Epithelial cell of proximal tubule (primary cell): ENCODE results near the gene SLC26A1. TPM values are rescaled to one million over a fixed set of nuclear protein-coding genes. Genes with fewer than 3 reads are reported as not detected.
"Not testable (repeated sequence)": the region's sequence is repeated elsewhere in the genome, so short reads cannot be mapped to it uniquely, and the experiment has no call there.

Source experiments
- DNase-seq: peaks from one replicate; pipeline ENCODE4 v3.0.0-alpha.2; 2011; ENCODE audit warnings: low read depth
- H3K4me3 ChIP-seq: 2 replicates; pipeline ENCODE4 v1.5.1; 2011; ENCODE audit warnings: low read depth, mild to moderate bottlenecking, low read length
- total RNA-seq: library from RNA; depleted of rRNA; stranded (reverse); fragments of >200 nt; gene quantifications from 2 replicates; pipeline ENCODE4 v1.2.3, GENCODE V29; 2015
- TF ChIP-seq, protein P1 (sequence below): conservative IDR thresholded peaks from 2 replicates; pipeline ENCODE4 v1.5.1; 2012; ENCODE audit warnings: low read depth, mild to moderate bottlenecking, low read length

SLC26A1 gene
- total RNA-seq, 1 donor from 2014 or later = 0.35 TPM

DNA sequence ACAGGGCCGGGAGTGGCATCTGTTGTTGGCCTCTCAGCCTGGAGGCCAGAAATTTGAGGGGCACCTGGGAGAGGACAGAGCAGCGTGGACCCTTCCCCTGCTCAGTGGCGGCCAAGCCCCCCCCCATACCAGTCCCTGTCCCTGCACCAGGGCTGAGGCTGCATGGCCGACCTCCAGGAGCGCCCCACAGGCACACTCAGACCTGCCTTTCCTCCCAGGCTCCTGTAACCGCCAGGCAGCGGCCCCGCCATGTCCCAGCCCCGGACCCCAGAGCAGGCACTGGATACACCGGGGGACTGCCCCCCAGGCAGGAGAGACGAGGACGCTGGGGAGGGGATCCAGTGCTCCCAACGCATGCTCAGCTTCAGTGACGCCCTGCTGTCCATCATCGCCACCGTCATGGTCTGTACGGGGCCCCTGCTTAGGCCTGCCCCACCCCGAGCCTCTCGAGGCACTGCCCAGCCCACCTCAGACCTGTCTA lies 45.7 kb downstream of the SLC26A1 start:
- TF ChIP-seq, protein P1, sequence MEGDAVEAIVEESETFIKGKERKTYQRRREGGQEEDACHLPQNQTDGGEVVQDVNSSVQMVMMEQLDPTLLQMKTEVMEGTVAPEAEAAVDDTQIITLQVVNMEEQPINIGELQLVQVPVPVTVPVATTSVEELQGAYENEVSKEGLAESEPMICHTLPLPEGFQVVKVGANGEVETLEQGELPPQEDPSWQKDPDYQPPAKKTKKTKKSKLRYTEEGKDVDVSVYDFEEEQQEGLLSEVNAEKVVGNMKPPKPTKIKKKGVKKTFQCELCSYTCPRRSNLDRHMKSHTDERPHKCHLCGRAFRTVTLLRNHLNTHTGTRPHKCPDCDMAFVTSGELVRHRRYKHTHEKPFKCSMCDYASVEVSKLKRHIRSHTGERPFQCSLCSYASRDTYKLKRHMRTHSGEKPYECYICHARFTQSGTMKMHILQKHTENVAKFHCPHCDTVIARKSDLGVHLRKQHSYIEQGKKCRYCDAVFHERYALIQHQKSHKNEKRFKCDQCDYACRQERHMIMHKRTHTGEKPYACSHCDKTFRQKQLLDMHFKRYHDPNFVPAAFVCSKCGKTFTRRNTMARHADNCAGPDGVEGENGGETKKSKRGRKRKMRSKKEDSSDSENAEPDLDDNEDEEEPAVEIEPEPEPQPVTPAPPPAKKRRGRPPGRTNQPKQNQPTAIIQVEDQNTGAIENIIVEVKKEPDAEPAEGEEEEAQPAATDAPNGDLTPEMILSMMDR = no peak

GRCh38 chr4:946517-947471 lies 46.4 kb downstream of the SLC26A1 start:
- DNase-seq = no peak
- H3K4me3 ChIP-seq = no peak overlapping the region
- TF ChIP-seq, protein P1 = no peak

More for the DNA sequence above, 45.7 kb downstream of the SLC26A1 start:
- no peak for DNase-seq
- no peak overlapping the region for H3K4me3 ChIP-seq

DNA sequence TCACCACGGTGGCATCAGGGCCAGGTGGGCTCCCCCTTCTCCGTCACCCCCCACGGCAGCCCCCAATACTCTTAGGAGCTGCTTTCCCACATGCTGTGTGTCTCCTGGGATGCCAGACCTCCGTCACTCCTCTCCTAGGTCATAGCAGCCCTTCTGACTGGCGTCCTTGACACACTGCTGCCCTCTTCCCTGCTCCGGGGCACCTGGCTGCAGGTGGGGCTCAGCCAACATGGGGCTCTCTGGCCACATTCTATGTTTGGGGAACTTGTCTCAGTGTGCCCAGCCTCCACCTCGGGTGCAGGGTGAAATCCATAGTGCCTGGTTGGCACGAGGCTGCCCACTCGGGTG lies 47.1 kb downstream of the SLC26A1 start:
- DNase-seq = no peak
- TF ChIP-seq, protein P1 = no peak

GRCh38 chr4:945274-946102 lies 47.7 kb downstream of the SLC26A1 start:
- H3K4me3 ChIP-seq = no peak overlapping the region
- no peak for DNase-seq
- TF ChIP-seq, protein P1 = no peak

More for the DNA sequence above, 47.1 kb downstream of the SLC26A1 start:
- no peak overlapping the region for H3K4me3 ChIP-seq

- DNase-seq, H3K4me3 ChIP-seq: not testable (repeated sequence)
Observed at GRCh38 chr4:939508-939907, 53.7 kb downstream of the SLC26A1 start.

Other genes starting within 250 kb of the SLC26A1 start
- gene CPLX1, start 167.3 kb downstream of the SLC26A1 start, total RNA-seq = 0.81 TPM in 1 of 2 replicates, not detected in the other
- 105 and 123 TPM in 2 replicates for gene GAK, start 61.1 kb downstream of the SLC26A1 start, total RNA-seq
- 10.2 and 11.4 TPM in 2 replicates for gene TMEM175, start 60.9 kb downstream of the SLC26A1 start, total RNA-seq
- 11.1 and 16.9 TPM in 2 replicates for gene DGKQ, start 19.8 kb downstream of the SLC26A1 start, total RNA-seq
- 0.87 and 5.8 TPM in 2 replicates for gene IDUA, start 6.4 kb downstream of the SLC26A1 start, total RNA-seq
- gene FGFRL1, start 18.2 kb upstream of the SLC26A1 start, total RNA-seq = 43.6 and 52.5 TPM in 2 replicates
- gene RNF212, start 120.2 kb upstream of the SLC26A1 start, total RNA-seq = 3.5 and 8.1 TPM in 2 replicates
- gene SPON2, start 179.2 kb upstream of the SLC26A1 start, total RNA-seq = 1.4 and 18.1 TPM in 2 replicates